Midbrain (tissue), 1 donor: ENCODE data around the gene PCLO.

Experiments
- DNase-seq: peaks from one replicate; lab custom pipeline; 2025; lab: John Stamatoyannopoulos, UW

Gene PCLO

GRCh38 chr7:83162402-83163256, at the start of gene PCLO:
PCLO (minus strand) TSS chr7:83162884; CDS start chr7:83162592, 292 bp downstream.
- peak; percentile 86 for DNase-seq

DNA sequence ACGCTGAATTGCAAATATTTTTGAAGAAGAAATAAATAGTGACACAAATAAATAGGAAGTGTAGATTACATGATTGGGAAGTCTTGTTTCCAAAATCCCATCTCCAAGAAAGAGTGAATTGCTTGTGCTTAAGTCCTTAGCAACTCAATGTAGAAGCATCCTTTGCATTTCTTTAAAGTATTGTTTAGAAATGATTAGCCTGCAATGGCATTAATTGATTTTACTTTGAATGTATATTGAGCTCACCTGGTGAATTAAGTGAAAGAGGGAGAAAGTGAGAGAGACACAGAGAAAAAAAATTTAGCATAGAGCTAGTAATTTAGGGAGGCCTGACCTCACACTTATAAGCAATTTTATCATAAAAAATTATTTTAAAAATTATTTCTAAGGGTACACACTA, 49.0 kb upstream of the PCLO start:
- DNase-seq: no peak

DNA sequence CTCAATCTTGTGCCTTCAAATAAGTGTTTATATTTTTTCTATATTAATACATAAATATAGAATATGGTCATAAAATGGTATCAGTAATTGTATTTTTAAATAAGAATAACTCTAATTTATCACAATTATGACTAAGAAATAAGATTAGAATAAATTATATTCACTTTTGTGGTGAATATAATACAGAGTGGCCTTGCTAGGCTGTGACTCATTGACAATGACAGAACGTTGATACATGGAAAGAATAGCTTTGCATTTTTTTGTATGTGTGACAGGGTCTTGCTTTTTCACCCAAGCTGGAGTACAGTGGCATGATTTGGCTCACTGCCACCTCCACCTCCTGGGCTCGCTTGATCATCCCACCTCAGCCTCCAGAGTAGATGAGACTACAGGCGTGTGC, 47.8 kb upstream of the PCLO start:
- no peak for DNase-seq

DNA sequence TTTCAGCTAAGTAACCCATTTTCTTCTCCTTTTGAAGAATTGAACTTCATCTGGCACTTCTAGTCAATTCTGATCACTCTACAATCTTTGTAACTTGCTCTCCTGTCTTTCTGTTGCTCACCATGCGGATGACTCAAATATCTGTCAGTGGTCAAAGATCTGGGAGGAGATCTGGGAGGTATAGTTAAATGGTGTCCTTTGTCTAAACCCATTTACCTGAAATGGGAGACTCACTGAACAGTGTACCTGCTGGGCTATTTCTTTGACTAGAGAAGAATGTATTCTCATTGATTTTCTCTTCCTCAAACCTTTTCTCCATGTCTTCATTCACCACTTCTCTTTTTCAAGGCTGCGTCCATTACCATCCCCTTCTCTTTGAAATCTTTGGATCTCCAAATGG, 42.0 kb upstream of the PCLO start:
- no peak for DNase-seq

DNA sequence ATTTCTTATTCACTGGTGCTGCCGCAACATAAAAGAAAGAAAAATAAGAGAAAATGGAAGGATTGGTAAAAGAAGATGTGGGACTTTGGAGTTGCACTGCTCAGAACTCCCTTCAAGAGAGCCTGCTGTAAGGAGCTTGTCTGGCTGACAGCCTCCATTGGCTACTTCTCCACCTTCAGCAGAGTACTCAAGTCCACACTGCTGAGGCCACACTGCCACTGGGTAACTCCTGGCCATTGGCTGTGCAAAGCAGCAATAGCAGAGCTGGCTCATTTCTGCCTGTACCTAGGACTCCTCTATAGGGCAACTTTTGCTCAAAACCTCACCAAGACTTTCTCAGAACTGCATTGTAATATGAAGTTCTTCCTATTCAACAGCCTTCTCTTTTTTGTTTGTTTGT, 38.7 kb upstream of the PCLO start:
- DNase-seq: no peak

DNA sequence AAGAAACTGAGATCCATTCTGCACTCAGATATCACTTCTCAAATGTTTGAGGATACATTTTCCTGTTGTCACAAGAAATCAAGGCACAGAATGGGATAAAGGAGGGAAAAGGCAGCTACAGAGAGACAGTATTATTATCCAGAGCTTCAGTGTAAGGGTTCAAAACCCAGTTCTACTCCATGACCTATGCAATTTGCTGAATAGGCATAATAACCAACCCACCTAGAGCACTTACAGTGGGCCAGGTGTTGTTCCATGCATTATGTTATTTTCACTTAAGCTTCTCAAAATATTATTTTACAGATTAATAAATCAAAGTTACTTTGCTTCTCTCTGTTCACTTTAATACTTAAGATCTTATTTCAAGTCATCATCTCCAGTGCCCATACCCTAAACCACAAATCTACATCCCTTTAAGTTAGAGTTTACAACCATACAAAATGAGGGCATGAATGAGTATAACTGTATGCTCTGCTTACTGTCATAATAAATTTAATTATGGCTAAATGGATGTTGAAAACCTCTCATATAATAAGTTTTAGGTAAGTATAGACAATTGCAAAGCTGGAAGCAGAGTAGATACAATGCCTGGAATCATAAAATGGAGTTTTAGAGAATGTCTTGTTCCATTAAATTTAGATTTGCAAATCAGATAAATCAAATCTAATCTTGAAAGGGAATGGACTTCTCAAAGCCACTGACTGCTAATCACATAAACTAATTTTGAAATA, 28.1 kb upstream of the PCLO start:
- no peak for DNase-seq

GRCh38 chr7:83178796-83179195, 16.1 kb upstream of the PCLO start:
- no peak for DNase-seq

DNA sequence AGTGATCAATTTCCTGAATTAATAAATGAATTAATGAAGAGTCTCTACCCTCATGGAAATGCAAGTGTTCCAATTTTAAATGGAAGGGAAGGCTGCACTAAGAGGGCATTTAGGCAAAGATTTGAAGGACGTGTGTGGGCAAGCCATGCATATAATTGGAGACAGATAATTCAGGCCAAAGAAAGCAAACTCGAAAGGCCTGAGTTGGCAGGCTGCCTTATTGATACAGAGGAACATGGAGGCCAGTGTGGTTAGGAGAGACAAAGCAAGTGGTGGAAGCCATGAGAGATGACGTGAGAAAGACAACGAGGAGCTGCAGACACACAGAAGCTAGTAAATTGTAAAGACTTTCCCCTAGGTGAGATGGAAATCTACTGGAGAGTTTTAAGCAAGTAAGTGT, 15.4 kb upstream of the PCLO start:
- DNase-seq: no peak

GRCh38 chr7:83173664-83174063, 11.0 kb upstream of the PCLO start:
- no peak for DNase-seq

DNA sequence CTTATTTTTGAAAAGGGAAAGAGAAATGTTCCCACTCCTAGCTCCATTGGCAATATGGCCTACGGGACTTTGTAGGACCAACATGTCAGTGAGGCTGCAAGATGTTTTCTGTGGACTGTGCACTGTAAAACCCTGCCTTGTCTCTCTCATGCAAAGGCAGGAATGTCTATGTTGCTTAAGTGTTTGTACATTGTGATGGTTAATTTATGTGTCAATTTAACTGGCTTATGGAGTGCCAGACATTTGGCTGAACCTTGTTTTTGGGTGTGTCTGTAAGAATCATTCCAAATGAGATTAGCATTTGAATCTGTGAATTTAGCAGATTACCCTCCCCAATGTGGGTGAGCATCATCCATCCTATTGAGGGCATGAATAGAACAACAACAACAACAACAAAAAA, 4.1 kb upstream of the PCLO start:
- no peak for DNase-seq

GRCh38 chr7:83161899-83162401, 734 bp downstream of the PCLO start:
- DNase-seq: no peak

GRCh38 chr7:83161186-83161585, 1.5 kb downstream of the PCLO start:
- DNase-seq: no peak

DNA sequence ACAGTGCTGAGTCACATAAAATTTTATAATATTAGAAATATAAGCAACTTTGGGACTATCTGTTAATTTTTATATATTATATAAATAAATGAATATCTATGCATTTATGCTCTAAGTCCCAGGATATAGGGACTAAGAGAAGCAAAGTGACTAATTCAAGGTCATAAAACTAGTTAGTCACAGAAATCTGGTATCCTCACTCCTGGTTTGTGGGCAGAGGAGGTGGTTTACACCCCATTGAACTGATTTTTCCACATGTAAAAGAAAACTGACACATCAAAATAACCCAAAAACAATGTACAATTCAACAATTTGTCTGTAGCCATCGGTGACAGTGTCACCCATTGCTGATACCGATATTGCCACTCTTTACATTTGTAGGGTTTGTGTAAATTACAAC, 3.0 kb downstream of the PCLO start:
- DNase-seq: no peak

- no peak for DNase-seq
Measured at GRCh38 chr7:83156006-83156405, 6.7 kb downstream of the PCLO start.

GRCh38 chr7:83155407-83155806, 7.3 kb downstream of the PCLO start:
- no peak for DNase-seq

DNA sequence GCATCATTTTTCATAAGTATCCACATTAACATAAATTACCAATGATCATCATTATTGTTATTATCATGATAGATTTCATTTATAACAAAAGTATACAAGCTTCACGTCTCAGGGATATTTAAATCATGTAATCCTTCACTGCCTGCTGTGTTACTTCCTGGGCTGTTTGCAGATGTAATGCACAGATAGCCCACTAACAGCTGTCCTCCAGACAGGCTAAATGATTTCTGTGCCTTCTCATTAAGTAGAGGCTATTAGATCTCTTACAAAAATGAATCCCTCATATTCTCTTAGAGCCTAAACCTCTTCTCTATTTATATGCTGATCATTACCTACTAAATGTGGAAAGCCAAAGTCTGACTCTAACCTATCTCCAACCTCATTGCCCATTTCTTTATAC, 9.3 kb downstream of the PCLO start:
- DNase-seq: no peak

DNA sequence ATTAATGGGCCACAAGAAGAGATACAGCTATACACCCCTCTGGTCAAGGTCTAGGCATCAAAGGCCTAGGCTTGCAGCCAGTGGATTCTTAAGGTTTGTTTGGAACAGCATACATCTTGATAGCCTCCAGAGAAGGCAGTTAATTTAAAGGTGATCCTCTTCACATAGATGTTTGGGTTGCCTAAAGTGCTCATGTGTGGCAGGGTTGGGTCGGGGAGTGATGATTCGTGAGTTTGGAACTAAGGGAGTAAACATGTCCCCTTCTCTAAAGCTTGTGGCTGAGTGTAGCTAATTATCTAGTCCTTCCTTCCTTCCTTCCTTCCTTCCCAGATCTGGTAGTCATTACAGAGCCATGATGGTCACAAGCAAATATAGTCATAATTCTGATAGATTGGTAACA, 12.4 kb downstream of the PCLO start:
- DNase-seq: no peak

GRCh38 chr7:83149466-83149865, 13.2 kb downstream of the PCLO start:
- DNase-seq: no peak

DNA sequence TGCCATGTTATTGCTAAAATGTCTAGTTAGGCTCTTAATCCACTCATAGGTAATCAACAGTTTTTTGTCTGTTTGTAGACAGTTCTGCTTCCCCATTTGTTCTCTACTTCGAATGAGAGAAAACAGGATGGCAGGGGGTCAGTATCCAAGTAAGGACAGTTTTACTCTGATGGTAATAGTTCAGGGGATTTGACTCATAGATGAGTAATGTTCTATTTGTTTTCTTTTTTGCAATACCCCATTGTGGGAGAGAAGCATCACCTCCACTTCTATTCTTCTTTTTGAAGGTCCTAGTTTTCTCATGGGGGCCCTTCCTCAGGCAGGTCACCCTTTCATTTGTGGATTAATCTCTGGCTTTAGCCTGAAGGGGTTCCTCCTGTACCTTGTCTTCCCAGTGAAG, 13.9 kb downstream of the PCLO start:
- DNase-seq: no peak

GRCh38 chr7:83143107-83143506, 19.6 kb downstream of the PCLO start:
- DNase-seq: no peak

- DNase-seq: no peak
Measured at GRCh38 chr7:83142365-83142764, 20.3 kb downstream of the PCLO start.

DNA sequence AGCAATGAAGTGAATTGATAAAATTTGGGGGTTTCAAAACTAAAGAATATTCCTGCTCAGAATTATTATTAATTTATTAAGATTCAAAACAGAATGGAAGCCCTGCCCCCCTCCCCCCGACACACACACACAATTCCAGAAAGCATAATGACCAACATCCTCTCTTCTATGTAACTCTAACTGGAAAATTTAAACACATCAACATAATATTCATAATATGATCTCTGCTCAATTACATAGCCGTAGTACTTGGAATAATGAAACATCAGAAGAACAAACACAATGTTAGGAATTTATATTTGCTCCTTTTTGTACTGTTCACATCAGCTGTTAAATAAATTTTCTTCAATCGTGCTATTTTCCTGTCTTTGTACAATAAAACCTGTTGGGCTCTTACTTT, 20.8 kb downstream of the PCLO start:
- no peak for DNase-seq
